ENCODE measurements around the gene RAB3D.
"Not testable (repeated sequence)": the region's sequence is repeated elsewhere in the genome, so short reads cannot be mapped to it uniquely, and the experiment has no call there.

The RAB3D gene

GRCh38 chr19:11339254-11340098 lies at the start of gene RAB3D:
Gene RAB3D (minus strand): TSS chr19:11339657. CDS start chr19:11337399, 2,258 bp downstream.
- DNase-seq (ENCODE audit: low read depth): peak; percentile 31

GRCh38 chr19:11387162-11388034 lies 47.9 kb upstream of the RAB3D start:
- DNase-seq (ENCODE audit: low read depth): no peak

- no peak for DNase-seq (ENCODE audit: low read depth)
These were observed 45.3 kb upstream of the RAB3D start for GRCh38 chr19:11384778-11385129.

GRCh38 chr19:11383706-11384048 lies 44.2 kb upstream of the RAB3D start:
- no peak for DNase-seq (ENCODE audit: low read depth)

- no peak for DNase-seq (ENCODE audit: low read depth)
These were observed 43.6 kb upstream of the RAB3D start for GRCh38 chr19:11382898-11383705.

- peak; percentile 73 for DNase-seq (ENCODE audit: low read depth)
These were observed 41.4 kb upstream of the RAB3D start for GRCh38 chr19:11380653-11381537.

GRCh38 chr19:11379857-11380350 lies 40.4 kb upstream of the RAB3D start:
- no peak for DNase-seq (ENCODE audit: low read depth)

- DNase-seq (ENCODE audit: low read depth): not testable (repeated sequence)
These were observed 39.9 kb upstream of the RAB3D start for GRCh38 chr19:11379269-11379845.

GRCh38 chr19:11378319-11379189 lies 39.1 kb upstream of the RAB3D start:
- DNase-seq (ENCODE audit: low read depth): no peak

GRCh38 chr19:11377756-11378155 lies 38.3 kb upstream of the RAB3D start:
- DNase-seq (ENCODE audit: low read depth): no peak

GRCh38 chr19:11377237-11377636 lies 37.8 kb upstream of the RAB3D start:
- peak; percentile 78 for DNase-seq (ENCODE audit: low read depth)

GRCh38 chr19:11375143-11375948 lies 35.9 kb upstream of the RAB3D start:
- DNase-seq (ENCODE audit: low read depth): no peak

GRCh38 chr19:11374433-11375142 lies 35.1 kb upstream of the RAB3D start, which contains the start of gene SWSAP1:
Gene SWSAP1 (plus strand): TSS chr19:11374666. CDS start chr19:11374681, 15 bp downstream.
- peak; percentile 97 for DNase-seq (ENCODE audit: low read depth)

- no peak for DNase-seq (ENCODE audit: low read depth)
These were observed 34.5 kb upstream of the RAB3D start for GRCh38 chr19:11373885-11374432.

GRCh38 chr19:11373166-11373884 lies 33.9 kb upstream of the RAB3D start:
- DNase-seq (ENCODE audit: low read depth): no peak

- no peak for DNase-seq (ENCODE audit: low read depth)
These were observed 31.3 kb upstream of the RAB3D start for GRCh38 chr19:11370744-11371143.

- DNase-seq (ENCODE audit: low read depth): no peak
These were observed 28.1 kb upstream of the RAB3D start for GRCh38 chr19:11367528-11367927.

All from GM04503 (cell line).